Inflammatory macrophage (primary cell): ENCODE data around the gene HIF3A.
"Not testable (repeated sequence)": the region's sequence is repeated elsewhere in the genome, so short reads cannot be mapped to it uniquely, and the experiment has no call there.

ENCODE experiments used
- DNase-seq, 2 donors: peaks; one replicate each; pipeline ENCODE4 v3.0.0-alpha.2; 2020 to 2022
- total RNA-seq, 18 experiments: gene quantifications; one replicate each; lab custom pipeline; 2026; ENCODE audit warnings: mixed read lengths in 6 of 18, inconsistent platforms in 2 of 18; lab: John Stamatoyannopoulos, UW

The HIF3A gene
- total RNA-seq: 0 to 0.24 (median 0.04) reads per million in 18 experiments

DNA sequence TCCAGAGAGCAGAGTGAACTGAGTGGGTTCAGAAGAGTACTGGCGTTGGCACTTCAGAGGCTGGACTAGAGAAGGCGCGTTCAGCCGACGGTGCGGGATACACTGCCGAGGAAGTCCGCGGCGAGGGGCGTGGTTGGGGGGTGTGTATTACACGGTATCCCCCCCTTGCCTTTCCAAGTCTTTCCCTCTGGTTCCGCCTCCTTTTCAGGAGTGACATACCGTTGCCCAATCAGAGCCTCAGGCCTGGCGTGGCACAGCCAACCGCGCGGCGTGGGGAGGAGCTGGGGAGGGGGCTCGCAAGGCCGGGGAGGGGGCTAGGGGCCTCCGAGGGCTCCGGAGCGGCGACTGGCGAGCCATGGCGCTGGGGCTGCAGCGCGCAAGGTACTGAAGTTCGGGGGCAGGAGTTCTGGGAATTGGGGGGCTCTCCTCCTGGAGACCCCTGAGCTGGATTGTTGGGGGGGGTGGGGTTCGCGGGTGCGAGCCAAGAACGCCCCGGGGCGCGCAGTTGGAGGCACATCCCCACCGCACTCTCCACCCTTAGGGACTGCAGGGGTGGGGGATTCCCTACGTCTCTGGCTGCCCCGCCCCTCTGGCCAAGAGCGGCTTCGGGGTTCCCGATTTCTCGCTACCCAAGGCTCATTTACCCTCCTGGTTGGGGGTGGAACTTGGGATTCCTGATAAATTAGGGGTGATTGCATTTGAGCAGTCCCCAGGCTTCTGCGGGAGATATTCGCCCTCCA lies at the start of gene HIF3A:
Gene HIF3A (plus strand): TSS at position 321 of the 740 bp plus-strand sequence. CDS start 35 bp downstream, at position 356.
- no peak for DNase-seq

DNA sequence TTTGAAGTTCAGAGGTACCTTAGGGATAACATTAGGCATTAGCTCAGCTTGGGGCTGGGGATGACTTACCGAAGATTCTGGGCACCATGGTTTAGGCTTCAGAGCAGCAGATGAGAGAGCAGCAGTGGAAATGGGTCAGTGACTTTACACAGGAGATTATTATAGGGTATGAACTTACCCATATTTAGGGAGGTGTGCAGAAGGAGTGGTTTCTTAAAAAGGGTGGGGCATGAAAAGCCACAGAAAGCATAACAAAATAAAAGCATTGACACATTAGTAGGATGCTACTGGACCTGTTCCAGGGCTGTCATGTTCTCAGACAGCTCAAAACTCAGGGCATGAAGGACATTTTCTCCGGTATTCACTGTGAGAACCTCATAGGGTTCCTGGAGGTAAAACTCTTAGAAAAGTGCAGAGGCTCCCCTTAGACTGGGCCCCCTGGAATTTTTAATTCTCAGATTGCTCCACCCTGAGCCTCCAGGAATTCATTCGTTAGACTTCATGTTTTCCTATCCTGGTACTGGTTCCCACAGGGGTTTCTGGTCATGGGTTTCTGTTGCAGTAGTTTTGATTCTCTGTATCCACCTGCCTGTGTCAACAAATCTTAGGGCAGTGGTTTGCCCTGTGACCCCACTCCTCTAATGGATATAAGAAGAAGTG lies 46.6 kb upstream of the HIF3A start:
- DNase-seq: no peak

DNA sequence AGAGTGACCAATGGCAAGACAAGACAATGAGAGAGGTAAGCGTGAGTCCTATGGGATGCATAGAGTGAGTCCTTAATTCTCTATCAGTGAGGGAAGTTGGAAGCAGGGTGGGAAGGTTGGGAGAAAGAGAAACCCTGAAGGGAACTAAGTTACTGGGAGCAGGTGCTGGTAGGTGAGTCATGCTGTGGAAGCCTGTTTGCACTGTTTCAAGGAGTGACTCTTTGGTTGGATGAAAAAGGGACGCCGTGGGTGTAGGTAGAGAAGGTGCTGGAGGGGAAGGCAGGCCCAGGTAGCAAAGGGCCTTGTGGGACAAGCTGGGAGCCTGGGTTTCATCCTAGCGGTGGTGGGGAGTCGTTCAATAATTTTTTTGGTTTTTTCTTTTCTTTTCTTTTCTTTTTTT lies 45.4 kb upstream of the HIF3A start:
- DNase-seq: no peak

DNA sequence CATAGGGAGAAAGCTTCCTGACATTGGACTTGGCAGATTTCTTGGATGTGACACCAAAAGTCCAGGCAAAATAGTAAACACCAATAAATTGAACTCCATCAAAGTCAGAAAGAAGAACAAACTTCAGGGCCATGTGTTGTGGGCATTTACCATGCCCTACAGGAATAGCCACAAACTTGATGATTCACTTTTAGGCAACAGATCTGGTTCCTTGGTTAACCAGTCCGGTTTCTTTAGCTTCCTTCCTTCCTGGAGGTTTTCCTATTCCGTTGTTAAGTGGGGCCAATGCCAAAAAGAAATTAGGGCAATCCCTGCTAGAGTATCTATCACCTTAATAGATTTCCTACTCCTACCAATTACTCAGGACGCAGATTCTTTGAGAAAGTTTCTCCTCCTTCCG lies 42.1 kb upstream of the HIF3A start:
- no peak for DNase-seq

DNA sequence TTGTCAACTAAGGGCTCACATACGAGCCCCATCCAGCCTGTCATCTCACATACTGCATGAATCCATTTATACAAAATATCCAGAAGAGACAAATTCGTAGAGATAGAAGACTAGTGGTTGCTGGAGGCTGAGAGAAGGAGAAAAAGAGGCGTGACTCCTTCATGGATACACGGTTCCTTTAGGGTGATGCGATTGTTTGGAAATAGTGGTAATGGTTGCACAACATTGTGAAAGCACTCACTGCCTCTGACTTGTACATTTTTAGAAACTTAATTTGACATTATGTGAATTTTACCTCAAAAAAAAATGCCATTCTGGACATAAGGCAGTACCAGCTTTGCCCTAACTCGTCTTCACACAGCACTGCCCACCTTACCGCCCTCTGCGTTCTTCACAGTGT lies 40.0 kb upstream of the HIF3A start:
- DNase-seq: peak; percentile 34 to 55

DNA sequence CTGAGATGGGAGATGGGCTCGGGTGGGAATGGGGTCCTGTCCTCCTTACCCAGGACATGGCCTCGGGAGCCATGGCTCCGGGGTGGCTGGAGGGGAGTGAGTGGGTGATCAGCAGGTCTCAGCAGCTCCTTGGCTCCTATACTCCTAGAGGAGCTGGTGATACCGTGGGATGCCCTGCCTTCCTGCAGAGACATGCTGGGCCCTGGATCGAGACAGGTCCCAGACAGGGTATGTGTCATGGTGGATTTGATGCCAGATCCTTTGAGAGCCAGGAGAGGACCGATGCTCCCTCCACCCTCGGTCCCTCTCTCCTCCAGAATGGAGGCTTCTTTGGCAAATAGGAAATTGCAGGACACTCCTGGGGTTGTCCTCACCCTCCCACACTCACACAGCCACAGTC lies 35.3 kb upstream of the HIF3A start:
- DNase-seq: not testable (repeated sequence)

DNA sequence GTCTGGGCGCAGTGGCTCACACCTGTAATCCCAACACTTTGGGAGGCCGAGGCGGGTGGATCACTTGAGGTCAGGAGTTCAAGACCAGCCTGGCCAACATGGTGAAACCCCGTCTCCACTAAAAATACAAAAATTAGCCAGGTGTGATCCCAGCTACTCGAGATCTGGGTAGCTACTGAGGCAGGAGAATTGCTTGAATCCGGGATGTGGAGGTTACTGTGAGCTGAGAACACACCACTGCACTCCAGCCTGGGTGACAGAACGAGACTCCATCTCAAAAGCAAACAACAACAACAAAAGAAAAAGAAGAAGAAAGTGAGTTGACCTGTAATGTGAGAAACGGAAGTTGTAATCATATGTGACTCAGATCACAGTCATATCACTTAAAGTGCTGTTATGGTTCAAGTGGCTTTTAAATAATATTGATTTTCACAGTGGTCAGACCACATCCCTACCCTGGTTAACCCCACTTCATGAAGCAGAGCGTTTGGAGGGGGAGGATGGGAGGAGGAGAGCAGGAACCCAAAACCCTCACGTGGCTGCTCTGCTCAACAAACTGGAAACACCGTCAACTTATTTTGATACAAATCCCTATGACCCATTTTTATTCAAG lies 34.1 kb upstream of the HIF3A start:
- not testable (repeated sequence) for DNase-seq

DNA sequence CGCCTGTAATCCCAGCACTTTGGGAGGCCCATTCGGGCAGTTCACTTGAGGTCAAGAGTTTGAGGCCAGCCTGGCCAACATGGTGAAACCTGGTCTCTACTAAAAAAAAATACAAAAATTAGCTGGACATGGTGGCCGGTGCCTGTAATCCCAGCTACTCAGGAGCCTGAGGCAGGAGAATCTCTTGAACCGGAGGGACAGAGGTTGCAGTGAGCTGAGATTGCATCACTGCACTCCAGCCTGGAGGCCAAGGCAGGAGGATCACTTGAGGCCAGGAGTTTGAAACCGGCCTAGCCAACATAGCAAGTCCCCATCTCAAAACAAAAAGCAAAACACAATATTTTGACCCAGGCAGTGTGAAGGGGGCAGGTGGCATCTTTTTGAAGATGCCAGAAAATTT lies 32.0 kb upstream of the HIF3A start:
- DNase-seq: not testable (repeated sequence)

DNA sequence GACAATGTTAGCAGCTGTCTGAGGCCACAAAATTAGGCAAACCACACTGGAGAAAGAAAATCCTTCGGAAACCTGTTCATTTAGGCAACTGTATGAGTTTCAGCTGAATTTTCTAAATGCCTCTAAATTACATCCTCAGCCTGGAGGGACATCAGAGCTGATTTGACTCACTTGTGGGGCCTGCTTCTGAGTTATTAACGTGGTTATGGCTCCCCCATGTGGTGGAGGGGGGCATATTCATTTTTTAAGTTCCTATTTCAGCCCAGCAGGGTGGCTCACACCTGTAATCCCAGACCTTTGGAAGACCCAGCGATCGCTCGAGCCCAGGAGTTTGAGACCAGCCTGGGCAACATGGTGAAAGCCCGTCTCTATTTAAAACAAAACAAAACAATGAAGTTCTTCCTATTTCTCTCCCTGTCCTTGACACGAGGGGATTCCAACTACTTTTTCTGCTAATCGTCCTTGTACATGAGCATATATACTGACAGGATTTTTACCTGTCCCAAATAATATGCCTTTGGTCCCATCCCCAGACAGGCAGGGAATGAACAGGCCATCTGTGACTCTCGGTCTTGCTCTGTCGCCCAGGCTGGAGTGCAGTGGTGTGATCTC lies 31.5 kb upstream of the HIF3A start:
- peak; percentile 74 to 75 for DNase-seq

DNA sequence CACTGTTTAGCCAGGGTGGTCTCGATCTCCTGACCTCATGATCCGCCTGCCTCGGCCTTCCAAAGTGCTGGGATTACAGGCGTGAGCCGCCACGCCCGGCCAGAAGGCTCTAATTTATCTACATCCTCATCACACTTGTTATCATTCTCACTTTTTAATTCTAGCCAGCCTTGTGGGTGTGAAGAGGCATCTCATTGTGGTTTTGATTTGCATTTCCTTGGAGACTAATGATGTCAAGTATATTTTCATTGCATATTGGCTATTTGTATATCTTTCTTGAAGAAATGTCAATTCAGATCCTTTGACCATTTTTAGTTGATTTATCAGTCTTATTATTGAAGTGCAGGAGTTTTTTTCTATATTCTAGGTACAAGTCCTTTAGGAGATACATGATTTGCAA lies 27.7 kb upstream of the HIF3A start:
- DNase-seq: no peak

DNA sequence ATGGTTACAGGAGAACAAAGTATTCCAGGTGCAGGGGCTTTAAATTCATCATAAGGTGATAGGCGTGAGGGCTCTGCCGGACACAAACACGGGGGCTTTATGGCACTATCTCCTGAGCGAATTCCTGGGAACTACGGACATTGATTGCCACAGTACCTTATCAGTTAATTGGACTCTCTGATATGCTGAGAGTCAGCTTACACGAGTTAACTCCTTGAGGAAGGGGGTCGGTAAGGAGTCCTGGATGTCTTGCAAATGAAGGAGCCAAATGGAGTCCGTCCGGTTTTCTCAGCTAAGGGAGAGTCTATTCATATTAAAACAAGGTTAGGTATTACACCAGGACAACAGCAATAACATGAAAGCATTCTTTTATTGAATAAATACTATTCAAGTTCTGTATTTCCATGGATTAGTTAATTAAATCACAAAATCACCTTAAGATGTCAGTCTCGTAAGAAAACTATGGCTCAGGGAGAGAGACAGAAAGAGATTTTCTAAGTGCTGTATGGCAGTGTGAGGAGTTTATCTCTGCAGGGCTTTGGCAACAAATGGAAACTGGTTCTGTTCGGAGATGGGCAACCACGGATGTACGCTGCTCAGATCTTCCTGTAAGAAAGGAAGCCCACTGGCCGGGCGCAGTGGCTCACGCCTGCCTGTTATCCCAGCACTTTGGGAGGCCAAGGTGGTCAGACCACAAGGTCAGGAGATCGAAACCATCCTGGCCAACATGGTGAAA lies 26.2 kb upstream of the HIF3A start:
- no peak for DNase-seq

DNA sequence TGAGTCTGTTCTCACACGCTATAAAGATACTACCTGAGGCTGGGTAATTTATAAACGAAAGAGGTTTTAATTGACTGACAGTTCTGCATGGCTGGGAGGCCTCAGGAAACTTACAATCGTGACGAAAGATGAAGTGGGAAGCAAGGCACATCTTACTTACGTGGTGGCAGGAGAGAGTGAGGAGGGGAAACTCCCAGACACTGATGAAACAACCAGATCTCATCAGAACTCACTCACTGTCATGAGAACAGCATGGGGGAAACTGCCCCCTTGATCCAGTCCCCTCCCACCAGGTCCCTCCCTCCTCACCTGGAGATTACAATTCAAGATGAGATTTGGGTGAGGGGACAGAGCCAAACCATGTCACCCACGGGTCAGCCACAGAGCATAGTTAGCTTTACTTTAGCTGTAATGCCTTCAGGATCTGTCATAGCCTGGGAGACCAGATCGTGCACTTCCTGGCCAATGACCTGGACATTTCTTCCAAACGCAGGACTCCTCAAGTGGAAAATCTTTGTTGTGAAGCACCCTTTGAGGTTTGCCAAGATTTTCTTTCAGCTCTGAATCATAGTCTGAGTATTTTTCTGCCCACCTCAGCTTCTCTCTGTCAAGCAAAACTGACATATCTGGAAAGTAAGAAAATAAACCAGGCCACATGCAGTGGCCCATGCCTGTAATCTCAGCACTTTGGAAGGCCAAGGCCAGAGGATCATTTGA lies 25.2 kb upstream of the HIF3A start:
- peak in 1 of 2 donors; percentile 20 for DNase-seq

DNA sequence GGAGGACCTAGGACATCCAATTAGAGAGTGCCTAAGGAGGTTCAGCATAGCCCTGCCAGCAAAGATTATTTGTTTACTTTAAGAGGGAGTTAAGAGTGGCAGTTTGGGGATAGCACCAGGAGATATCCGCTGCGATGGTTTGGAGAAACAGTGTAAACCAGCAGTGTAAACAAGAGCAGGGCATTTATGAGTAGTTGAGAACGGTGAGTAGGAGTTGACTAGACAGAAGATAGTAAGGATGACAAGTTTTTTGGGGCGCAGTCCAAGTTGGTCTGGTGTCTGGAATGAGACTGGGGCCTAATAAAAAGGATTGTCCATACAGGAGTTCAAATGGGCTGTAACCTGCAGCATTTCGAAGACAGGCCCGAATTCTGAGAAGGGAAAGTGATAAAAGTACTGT lies 22.9 kb upstream of the HIF3A start:
- DNase-seq: not testable (repeated sequence)

DNA sequence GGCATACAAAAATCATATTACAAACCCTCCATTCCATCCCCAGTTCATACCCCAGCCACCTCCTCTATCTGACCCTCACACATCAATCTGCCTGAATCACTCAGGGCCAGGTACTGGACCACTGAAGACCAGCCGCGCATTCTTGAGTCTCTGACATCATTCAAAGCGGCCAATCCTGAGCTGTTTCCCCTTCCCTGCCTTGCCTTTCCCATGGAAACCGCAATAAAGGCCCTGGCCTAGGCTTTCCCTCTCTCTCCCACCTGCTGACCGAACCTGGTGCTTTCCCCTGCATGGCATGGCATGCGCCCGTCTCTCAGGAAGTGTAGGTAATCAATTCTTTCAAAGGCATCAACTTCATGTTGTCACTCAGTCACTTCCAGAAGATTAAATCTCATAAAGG lies 17.7 kb upstream of the HIF3A start:
- no peak for DNase-seq

DNA sequence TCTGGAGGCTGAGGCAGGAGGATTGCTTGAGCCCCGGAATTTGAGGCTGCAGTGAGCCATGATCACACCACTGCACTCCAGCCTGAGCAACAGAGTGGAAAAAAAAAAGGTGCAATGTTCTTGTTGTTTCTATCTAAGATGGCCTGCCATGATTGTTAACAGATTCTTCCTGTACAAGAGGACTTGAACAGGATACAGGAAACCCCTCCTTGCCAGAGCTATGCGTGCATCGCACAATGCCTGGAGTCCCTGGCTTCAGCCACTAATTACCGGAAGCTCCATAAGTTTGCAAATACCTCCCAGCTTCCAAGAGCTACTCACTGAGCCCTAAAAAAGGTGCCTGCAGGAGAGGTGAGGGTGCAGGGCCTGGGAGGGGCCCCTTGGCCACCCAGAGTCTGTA lies 13.1 kb upstream of the HIF3A start:
- no peak for DNase-seq

DNA sequence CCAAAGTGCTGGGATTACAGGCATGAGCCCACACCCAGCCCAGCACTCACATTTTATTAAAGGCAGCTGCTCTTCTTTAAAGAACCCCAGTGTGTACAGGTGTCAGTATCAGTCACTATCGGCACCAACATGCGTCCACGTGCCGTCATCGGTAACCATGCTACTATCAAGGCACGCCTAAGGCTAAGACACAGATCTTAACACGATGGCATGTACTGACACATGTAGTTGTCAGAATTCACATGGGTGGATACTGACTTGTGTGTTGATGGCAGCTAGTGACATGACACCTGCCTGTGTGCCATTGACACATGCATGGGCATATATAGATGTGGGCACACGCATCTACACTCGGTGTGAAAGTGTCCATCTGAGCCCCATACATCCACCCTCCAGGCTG lies 12.2 kb upstream of the HIF3A start:
- DNase-seq: no peak

DNA sequence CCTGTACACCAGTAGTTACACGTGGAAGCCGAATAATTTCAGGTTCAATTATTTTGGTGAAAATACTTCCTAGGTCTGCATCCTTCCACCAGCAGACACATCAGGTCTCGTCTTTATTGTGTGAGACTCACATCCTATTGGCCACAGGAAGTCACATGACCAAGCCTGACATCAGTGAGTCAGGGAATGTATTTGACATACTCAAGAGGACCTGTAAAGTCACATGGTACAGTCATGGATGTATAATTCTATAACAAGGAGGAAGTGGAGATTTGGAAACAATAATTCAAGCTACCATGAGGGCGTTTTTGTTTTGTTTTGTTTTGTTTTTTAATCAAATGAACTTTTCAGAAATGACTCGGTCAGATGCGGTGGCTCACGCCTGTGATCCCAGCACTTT lies 9.3 kb upstream of the HIF3A start:
- DNase-seq: peak; percentile 15 to 20

DNA sequence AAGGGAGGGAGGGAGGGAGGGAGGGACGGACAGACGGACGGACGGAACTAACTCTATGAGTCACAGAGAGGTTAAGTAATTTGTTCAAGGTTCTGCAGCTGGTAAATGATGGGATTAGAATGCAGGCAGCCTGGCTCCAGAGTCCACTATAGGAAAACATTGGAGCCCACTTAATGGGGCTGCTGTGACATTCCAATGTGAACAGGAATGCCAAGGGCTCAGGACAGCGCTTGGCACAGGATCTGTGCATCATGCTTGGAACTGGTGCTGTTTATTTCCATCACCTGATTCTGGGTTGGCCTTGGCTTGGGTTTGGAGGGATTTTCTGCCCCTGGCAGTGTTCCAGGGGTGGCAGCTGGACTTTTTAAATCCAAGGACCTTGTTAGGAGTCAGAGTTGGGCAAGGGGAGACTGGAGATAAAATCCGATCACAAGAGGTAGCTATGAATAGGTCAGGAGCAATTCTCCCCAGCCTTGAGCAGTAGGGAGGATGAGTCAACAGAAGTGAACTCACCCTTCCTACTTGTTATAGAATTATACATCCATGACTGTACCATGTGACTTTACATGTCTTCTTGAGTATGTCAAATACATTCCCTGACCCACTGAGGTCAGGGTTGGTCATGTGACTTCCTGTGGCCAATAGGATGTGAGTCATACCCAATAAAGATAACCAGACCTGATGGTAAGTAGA lies 7.8 kb upstream of the HIF3A start:
- DNase-seq: peak; percentile 12 to 23

DNA sequence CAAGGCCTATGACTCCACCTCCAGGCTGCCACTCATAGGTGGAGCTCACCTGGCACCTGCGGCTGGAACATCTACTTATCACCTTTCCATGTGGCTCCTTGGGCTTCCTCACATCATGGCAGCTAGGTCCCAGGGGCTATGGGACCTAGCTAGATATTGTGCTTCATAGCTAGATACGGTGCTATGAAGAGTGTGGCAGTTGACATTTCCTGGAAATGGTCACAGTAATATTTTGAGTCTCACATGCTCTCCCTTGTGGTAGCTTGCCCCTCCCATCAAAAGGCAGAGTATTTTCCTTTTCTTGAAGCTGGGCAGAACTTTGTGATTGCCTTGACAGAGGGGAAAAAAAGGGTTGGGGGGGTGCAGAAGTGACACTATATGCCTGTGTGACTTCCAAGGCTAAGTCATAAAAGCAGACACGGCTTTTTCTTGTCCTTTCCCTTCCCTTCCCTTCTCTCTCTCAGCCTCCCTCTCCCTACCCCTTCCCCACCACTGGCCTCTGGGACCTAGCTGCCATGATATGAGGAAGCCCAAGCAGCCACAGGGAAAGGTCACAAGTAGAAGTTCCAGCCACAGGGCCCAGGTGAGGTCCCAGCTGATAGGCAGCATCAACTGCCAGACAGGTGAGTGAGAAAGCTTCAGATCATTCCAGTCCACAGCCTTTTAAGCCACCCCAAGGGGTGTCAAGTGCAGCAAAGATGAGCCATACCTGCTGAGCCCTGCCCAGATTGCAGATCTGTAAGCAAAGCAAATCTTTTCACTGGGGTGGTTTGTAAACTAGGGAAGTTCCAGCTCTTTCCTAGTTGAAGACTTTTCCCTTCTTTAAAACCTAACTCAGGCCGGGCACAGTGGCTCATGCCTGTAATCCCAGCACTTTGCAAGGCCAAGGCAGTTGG lies 6.9 kb upstream of the HIF3A start:
- no peak for DNase-seq

DNA sequence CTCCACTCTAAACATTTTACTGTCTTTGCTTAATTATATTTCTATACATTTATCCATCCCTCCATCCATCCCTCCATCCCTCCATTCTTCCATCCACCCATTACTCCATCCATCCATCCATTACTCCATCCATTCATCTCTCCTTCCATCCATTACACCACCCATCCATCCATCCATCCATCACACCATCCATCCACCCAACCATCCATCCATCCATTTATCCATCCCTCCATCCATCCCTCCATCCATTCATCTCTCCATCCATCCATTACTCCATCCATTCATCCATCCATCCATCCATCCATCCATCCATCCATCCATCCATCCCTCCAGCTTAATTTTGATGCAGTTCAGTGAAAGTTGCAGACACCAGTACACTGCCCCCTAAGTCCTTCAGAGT lies 5.0 kb upstream of the HIF3A start:
- DNase-seq: no peak
